Transverse colon (tissue), 4 donors: ENCODE data around the gene SPCS1. TPM values are rescaled to one million over a fixed set of nuclear protein-coding genes. Genes with fewer than 3 reads are reported as not detected.

Experiments
- small RNA-seq, 4 donors: library from RNA; depleted of rRNA; stranded (forward); fragments of <200 nt; gene quantifications; one replicate each; pipeline ENCODE3, GENCODE V24; 2016
- total RNA-seq, 4 donors: library from RNA; depleted of rRNA; stranded (reverse); fragments of >200 nt; gene quantifications; one replicate each; pipeline ENCODE4 v1.1.0, GENCODE V29; 2016

Gene SPCS1
- total RNA-seq, 4 donors from 2014 or later, result 24.3 to 120 (median 70.5) TPM

Small RNAs within 50 kb of the gene (small RNA-seq; reads per million reads assigned to genes)
- 0 to 0.24 (median 0) reads per million in 4 donors for gene AC006254.2
- gene RF00569, result 7,069 to 24,418 (median 11,838) reads per million in 4 donors
- 0 reads per million in 4 donors for gene RF01183
- gene SNORD19, result 0 reads per million in 4 donors
- 0 reads per million in 4 donors for gene SNORD19B
- 2,498 to 5,513 (median 2,837) reads per million in 4 donors for gene SNORD69

Other genes starting within 250 kb of the SPCS1 start
- gene STAB1, start 210.8 kb upstream of the SPCS1 start, total RNA-seq, result 100 to 1,000 TPM in 1 of 4 donors, 10 to 100 TPM in 3; 42.6 to 152 (median 70.3) TPM
- 10 to 100 TPM in 2 of 4 donors, 1 to 10 TPM in 1, not detected in 1; 5.5 to 16.7 (median 14.9) TPM for gene NT5DC2, start 172.2 kb upstream of the SPCS1 start, total RNA-seq
- gene UQCC5, start 169.5 kb upstream of the SPCS1 start, total RNA-seq, result 10 to 100 TPM in 1 of 4 donors, 1 to 10 TPM in 2, not detected in 1; 2.6 to 22.1 (median 4.0) TPM
- gene PBRM1, start 20.2 kb upstream of the SPCS1 start, total RNA-seq, result 100 to 1,000 TPM in 2 of 4 donors, 10 to 100 TPM in 2; 60.3 to 335 (median 134) TPM
- gene GNL3, start 20.1 kb upstream of the SPCS1 start, total RNA-seq, result 10 to 100 TPM; 19.1 to 54.5 (median 37.4) TPM
- 10 to 100 TPM in 3 of 4 donors, not detected in 1; 34.3 to 52.6 (median 37.2) TPM for gene GLT8D1, start 315 bp upstream of the SPCS1 start, total RNA-seq
- 10 to 100 TPM; 14.6 to 35.0 (median 22.1) TPM for gene NEK4, start 64.8 kb downstream of the SPCS1 start, total RNA-seq
- not detected for gene ITIH1, start 71.5 kb downstream of the SPCS1 start, total RNA-seq
- gene ITIH3, start 88.7 kb downstream of the SPCS1 start, total RNA-seq, result 1 to 10 TPM in 1 of 4 donors, under 1 TPM in 1, not detected in 2; 0.27 to 1.6 TPM
- 1 to 10 TPM in 3 of 4 donors, under 1 TPM in 1; 0.60 to 9.5 (median 4.9) TPM for gene ITIH4, start 124.6 kb downstream of the SPCS1 start, total RNA-seq
- 10 to 100 TPM in 2 of 4 donors, 1 to 10 TPM in 2; 3.0 to 26.5 (median 11.8) TPM for gene MUSTN1, start 128.9 kb downstream of the SPCS1 start, total RNA-seq
- gene STIMATE, start 191.4 kb downstream of the SPCS1 start, total RNA-seq, result 10 to 100 TPM in 3 of 4 donors, 1 to 10 TPM in 1; 8.2 to 33.0 (median 16.4) TPM